Adrenal gland (tissue), 12 donors: ENCODE measurements around the gene ANO6. TPM values are rescaled to one million over a fixed set of nuclear protein-coding genes. Genes with fewer than 3 reads are reported as not detected.

ENCODE experiments used
- DNase-seq, 7 donors: peaks; one replicate each; pipeline ENCODE4 v3.0.0-alpha.2; 2019 to 2020
- H3K27ac ChIP-seq, 5 donors: fragments of 200-600 bp; sonication (generic) in 4 of 5; 1 replicate in 3 of 5; 2 replicates in 2 of 5; pipeline versions ENCODE4 v1.5.1 to v1.8.0; 2016 to 2020; ENCODE audit warnings: mild to moderate bottlenecking in 1 of 5
- H3K27me3 ChIP-seq: fragments of 200-600 bp; 2 replicates; pipeline ENCODE4 v1.8.0; 2021
- H3K36me3 ChIP-seq, 2 donors: fragments of 200-600 bp; replicated peaks in 1 of 2; 1 replicate in 1 of 2; 2 replicates in 1 of 2; pipeline versions ENCODE4 v1.5.1 to v1.8.0; 2018 to 2022
- H3K4me1 ChIP-seq, 2 donors: fragments of 200-600 bp; replicated peaks in 1 of 2; 1 replicate in 1 of 2; 2 replicates in 1 of 2; pipeline versions ENCODE4 v1.5.1 to v1.8.0; 2018 to 2021
- H3K4me3 ChIP-seq, 4 donors: fragments of 200-600 bp; sonication (generic) in 3 of 4; one replicate each; pipeline ENCODE4 v1.5.1; 2016 to 2018
- H3K9me3 ChIP-seq, 3 donors: fragments of 200-600 bp; sonication (generic) in 1 of 3; replicated peaks in 1 of 3; 1 replicate in 2 of 3; 2 replicates in 1 of 3; pipeline versions ENCODE4 v1.5.1 to v1.8.0; 2016 to 2021
- POLR2A ChIP-seq, 2 donors: fragments of 450-650 bp; IDR thresholded peaks; one replicate each; pipeline ENCODE4 v1.6.1; 2017; ENCODE audit warnings: antibody characterized with exemption in 2 of 2, mild to moderate bottlenecking in 2 of 2, moderate library complexity in 1 of 2
- WGBS, 4 donors: extraction: QIAGEN DNeasy Blood & Tissue Kit in 2 of 4; methylation state at CpG; one replicate each; pipeline versions ENCODE4 v1.1.5 to v1.1.7; 2013 to 2017; 5-methylcytosine and 5-hydroxymethylcytosine counted together
- intact Hi-C, 2 donors: fragments of 100-400 bp; cut with DNase I; formaldehyde crosslinking; loops; one replicate each; pipeline versions ENCODE4 v1.14.1 to v1.15.0; 2022 to 2023
- polyA plus RNA-seq, 3 donors: library from polyadenylated mRNA; stranded (reverse); fragments of 200-250 nt in 2 of 3; fragments of 350-450 nt in 1 of 3; fragmentation: Illumina TruSeq in 1 of 3; extraction: RNeasy Lipid Tissue Mini Kit (QIAGEN cat#74804) in 1 of 3; gene quantifications; one replicate each; pipeline ENCODE4 v1.2.3, GENCODE V29; 2013 to 2014
- total RNA-seq, 9 donors: library from RNA; depleted of rRNA in 4 of 9; stranded (reverse); fragments of >200 nt in 4 of 9; fragments of 120-200 nt in 1 of 9; fragmentation: NEBNext Ultra II Directional in 1 of 9; extraction: Animal tissue kit (Norgen Biotek cat#: 25700) in 1 of 9; gene quantifications; one replicate each; pipeline versions ENCODE4 v1.1.0 to v1.2.4, GENCODE V29; 2013 to 2023
- TF ChIP-seq, protein P1 (sequence below), 6 experiments: fragments of 450-650 bp in 4 of 6; fragments of 200-600 bp in 2 of 6; sonication (generic) in 1 of 6; IDR thresholded peaks; 1 replicate in 5 of 6; 2 replicates in 1 of 6; pipeline versions ENCODE4 v1.5.1 to v1.8.0; 2016 to 2021; ENCODE audit warnings: antibody characterized with exemption in 6 of 6, mild to moderate bottlenecking in 2 of 6, moderate library complexity in 1 of 6
- donor health status: healthy with polysubstance abuse.
- donor health status: Bipolar disorder and iron deficiency.
- donor health status: DM: yes; HTN: yes; CAD: no.
- donor health status: DM: no; HTN: no; CAD: no.
- donor health status: DM: no; HTN: no; CAD: no.
- donor health status: DM: yes; HTN: yes; CAD: no.

The ANO6 gene
- total and polyA plus RNA-seq, 12 donors = 7.5 to 92.3 (median 54.4) TPM

DNA sequence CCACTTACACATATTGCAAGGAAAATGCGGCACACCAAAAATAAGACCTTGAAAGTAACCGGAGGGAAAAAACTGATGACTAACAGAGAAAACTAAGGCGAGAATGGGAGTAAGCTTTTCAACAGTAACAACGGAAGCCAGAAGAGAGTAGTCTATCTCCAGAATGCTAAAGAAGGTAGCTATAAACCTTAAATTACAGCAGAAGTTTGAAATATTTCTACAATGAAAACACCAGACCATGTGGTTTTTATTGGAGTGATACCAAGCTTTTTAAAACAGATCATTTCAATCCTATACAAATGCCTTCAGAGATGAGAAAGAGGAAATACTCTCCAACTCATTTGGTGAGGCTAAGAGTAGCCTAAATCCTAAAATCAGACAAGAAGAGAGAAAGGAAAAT, 209.5 kb downstream of the ANO6 start:
- intact Hi-C loops = no loop called here
- H3K4me1 ChIP-seq = no peaks in the 10 kb centered on the region
- DNase-seq = no peak
- no peaks in the 10 kb centered on the region for H3K9me3 ChIP-seq
- TF ChIP-seq, protein P1, sequence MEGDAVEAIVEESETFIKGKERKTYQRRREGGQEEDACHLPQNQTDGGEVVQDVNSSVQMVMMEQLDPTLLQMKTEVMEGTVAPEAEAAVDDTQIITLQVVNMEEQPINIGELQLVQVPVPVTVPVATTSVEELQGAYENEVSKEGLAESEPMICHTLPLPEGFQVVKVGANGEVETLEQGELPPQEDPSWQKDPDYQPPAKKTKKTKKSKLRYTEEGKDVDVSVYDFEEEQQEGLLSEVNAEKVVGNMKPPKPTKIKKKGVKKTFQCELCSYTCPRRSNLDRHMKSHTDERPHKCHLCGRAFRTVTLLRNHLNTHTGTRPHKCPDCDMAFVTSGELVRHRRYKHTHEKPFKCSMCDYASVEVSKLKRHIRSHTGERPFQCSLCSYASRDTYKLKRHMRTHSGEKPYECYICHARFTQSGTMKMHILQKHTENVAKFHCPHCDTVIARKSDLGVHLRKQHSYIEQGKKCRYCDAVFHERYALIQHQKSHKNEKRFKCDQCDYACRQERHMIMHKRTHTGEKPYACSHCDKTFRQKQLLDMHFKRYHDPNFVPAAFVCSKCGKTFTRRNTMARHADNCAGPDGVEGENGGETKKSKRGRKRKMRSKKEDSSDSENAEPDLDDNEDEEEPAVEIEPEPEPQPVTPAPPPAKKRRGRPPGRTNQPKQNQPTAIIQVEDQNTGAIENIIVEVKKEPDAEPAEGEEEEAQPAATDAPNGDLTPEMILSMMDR (IDR thresholded peaks at IDR 0.05) = no peak
- TF ChIP-seq POLR2A (IDR thresholded peaks at IDR 0.05) = no peak
- peaks cover 0 to 16% of the 10 kb centered on the region in 2 donors for H3K36me3 ChIP-seq
- H3K27me3 ChIP-seq = no peaks in the 10 kb centered on the region
- no peak overlapping the region for H3K27ac ChIP-seq
- no peak overlapping the region for H3K4me3 ChIP-seq
- WGBS, 4 donors = 72 to 79% (median 72%) methylated on average over 4 of the region's 4 CpGs

DNA sequence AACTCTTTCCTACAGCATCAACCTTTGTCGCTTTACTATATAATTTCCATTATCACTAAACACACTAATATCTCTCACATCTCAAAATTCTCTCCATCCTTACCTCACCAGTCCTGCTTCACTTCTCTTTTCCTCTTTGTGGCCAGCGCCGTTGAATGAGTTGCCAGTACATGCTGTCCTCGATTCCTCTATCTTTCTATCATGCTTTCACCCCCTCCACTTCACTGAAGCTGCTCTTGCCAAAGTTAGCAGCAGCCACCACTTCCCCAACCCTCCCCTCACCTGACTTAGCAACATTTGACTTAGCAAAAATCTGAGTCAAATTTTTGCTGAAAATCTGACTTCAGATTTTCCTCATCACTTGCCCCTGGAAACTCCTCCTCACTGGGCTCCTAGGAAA, 210.4 kb downstream of the ANO6 start:
- Histone ChIP-seq H3K4me1 (no peaks in the 10 kb centered on the region), H3K27me3 (no peaks in the 10 kb centered on the region), H3K9me3 (no peaks in the 10 kb centered on the region), H3K27ac (no peak overlapping the region), H3K4me3 (no peak overlapping the region), H3K36me3 (peaks cover 0 to 16% of the 10 kb centered on the region in 2 donors)
- TF ChIP-seq POLR2A (IDR thresholded peaks at IDR 0.05) = no peak
- TF ChIP-seq, protein P1 (IDR thresholded peaks at IDR 0.05) = no peak
- DNase-seq = no peak
- intact Hi-C loops = no loop called here
- 90 to 100% (median 94%) methylated on average over 4 of the region's 4 CpGs for WGBS, 4 donors

DNA sequence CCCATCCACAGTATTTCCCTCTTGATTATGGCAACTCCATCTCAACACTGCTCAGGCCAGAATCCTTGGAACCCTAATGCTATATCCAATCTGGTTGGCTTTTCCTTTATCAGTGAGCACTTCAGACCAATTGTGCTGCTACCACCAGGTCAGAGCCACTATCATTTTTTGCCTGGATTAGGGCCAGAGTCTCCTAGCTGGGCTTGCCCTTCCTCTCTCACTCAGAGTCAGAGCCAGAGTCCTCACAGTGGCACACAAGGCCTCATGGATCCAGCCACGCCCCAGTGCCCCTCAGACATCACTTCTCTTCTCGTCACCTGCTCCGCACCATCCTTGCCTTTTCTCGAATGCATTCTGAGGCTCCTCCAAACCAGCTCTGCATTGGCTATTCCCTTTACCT, 211.1 kb downstream of the ANO6 start:
- Histone ChIP-seq H3K9me3 (no peaks in the 10 kb centered on the region), H3K4me3 (no peak overlapping the region), H3K36me3 (peaks cover 0 to 16% of the 10 kb centered on the region in 2 donors), H3K4me1 (no peaks in the 10 kb centered on the region), H3K27ac (no peak overlapping the region), H3K27me3 (no peaks in the 10 kb centered on the region)
- WGBS, 4 donors = 93 to 99% (median 97%) methylated on average over 4 of the region's 4 CpGs
- no peak for DNase-seq
- intact Hi-C loops = no loop called here
- TF ChIP-seq, protein P1 (IDR thresholded peaks at IDR 0.05) = no peak
- TF ChIP-seq POLR2A (IDR thresholded peaks at IDR 0.05) = no peak

DNA sequence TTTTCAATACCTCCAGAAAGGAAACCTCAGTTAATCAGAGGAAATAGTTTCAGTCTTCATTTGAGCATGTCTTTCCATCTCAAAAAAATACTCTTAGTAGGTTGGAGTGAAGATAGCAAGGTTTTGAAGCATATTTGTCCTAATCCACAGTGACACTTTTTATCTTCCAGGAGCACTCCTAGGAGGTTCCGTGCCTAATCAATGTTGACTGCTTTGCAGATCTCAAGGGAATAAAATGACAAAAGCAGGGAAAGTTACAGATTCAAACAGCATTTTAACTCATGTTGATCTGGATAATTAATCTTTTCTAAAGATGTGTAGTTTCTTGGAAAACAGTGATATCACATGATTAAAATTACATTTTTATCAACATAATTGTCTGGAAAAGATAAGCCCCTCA, 213.9 kb downstream of the ANO6 start:
- Histone ChIP-seq H3K36me3 (peaks cover 0 to 8% of the 10 kb centered on the region in 2 donors), H3K27ac (no peak overlapping the region), H3K4me3 (no peak overlapping the region), H3K4me1 (no peaks in the 10 kb centered on the region), H3K27me3 (no peaks in the 10 kb centered on the region), H3K9me3 (no peaks in the 10 kb centered on the region)
- WGBS, 4 donors = 87 to 96% (median 93%) methylated on average over 1 of the region's 1 CpG
- intact Hi-C loops = no loop called here
- DNase-seq = no peak
- no peak for TF ChIP-seq POLR2A (IDR thresholded peaks at IDR 0.05)
- TF ChIP-seq, protein P1 (IDR thresholded peaks at IDR 0.05) = no peak
